Mesothelial cell of epicardium (in vitro differentiated cells): ENCODE measurements around the gene SIK3. TPM values are rescaled to one million over a fixed set of nuclear protein-coding genes. Genes with fewer than 3 reads are reported as not detected.
"Not testable (repeated sequence)": the region's sequence is repeated elsewhere in the genome, so short reads cannot be mapped to it uniquely, and the experiment has no call there.

Experiments used
- DNase-seq, 2 experiments: peaks; one replicate each; pipeline ENCODE4 v3.0.0; 2021; ENCODE audit warnings: low spot score in 2 of 2; ENCODE audit not compliant: unreplicated experiment in 2 of 2
- H3K27ac Mint-ChIP-seq: 2 replicates; pipeline ENCODE4 v1.8.0; 2021; ENCODE audit warnings: mixed read lengths
- H3K27me3 Mint-ChIP-seq: 2 replicates; pipeline ENCODE4 v1.8.0; 2021; ENCODE audit warnings: low read depth, mixed read lengths
- H3K36me3 Mint-ChIP-seq: 2 replicates; pipeline ENCODE4 v1.8.0; 2021; ENCODE audit warnings: mixed read lengths
- H3K4me1 Mint-ChIP-seq: 2 replicates; pipeline ENCODE4 v1.8.0; 2021; ENCODE audit warnings: mixed read lengths
- H3K4me3 Mint-ChIP-seq: 2 replicates; pipeline ENCODE4 v1.8.0; 2021; ENCODE audit warnings: mild to moderate bottlenecking, moderate library complexity, mixed read lengths
- H3K9me3 Mint-ChIP-seq: 2 replicates; pipeline ENCODE4 v1.8.0; 2021; ENCODE audit warnings: mixed read lengths
- total RNA-seq: library from RNA; stranded (reverse); gene quantifications from 3 replicates; pipeline ENCODE4 v1.2.1, GENCODE V29; 2021
- TF ChIP-seq, protein P1 (sequence below): fragments of 200-600 bp; sonication (generic); IDR thresholded peaks from one replicate; pipeline ENCODE4 v1.5.0; 2021; ENCODE audit warnings: antibody characterized with exemption; ENCODE audit not compliant: unreplicated experiment

SIK3 gene
- total RNA-seq, 1 donor from 2014 or later = 35.6 TPM

DNA sequence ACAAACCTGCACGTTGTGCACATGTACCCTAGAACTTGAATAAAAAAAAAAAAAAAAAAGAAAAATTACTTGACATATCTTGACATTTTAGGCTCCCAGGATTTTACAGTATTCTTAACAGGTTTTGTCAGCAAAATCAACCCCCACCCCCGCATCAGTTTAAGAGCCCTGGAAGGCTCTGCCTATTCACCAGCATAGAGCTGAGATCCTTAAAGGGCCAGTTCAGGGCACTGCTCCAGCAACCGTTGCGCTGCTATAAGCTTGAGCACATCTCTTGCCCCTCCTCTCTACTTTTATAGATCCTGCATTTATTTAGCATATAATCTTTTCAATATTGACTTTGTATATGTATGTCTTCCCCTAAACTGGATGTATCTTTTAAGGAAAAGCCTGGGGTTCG lies 45.2 kb upstream of the SIK3 start:
- DNase-seq = no peak
- no peaks in the 10 kb centered on the region for H3K9me3 Mint-ChIP-seq
- peaks cover 7% of the 10 kb centered on the region for H3K36me3 Mint-ChIP-seq
- H3K4me3 Mint-ChIP-seq = peak overlapping the region; percentile 95
- H3K27me3 Mint-ChIP-seq = peaks cover 16% of the 10 kb centered on the region
- peak overlapping the region; percentile 86 for H3K27ac Mint-ChIP-seq
- TF ChIP-seq, protein P1, sequence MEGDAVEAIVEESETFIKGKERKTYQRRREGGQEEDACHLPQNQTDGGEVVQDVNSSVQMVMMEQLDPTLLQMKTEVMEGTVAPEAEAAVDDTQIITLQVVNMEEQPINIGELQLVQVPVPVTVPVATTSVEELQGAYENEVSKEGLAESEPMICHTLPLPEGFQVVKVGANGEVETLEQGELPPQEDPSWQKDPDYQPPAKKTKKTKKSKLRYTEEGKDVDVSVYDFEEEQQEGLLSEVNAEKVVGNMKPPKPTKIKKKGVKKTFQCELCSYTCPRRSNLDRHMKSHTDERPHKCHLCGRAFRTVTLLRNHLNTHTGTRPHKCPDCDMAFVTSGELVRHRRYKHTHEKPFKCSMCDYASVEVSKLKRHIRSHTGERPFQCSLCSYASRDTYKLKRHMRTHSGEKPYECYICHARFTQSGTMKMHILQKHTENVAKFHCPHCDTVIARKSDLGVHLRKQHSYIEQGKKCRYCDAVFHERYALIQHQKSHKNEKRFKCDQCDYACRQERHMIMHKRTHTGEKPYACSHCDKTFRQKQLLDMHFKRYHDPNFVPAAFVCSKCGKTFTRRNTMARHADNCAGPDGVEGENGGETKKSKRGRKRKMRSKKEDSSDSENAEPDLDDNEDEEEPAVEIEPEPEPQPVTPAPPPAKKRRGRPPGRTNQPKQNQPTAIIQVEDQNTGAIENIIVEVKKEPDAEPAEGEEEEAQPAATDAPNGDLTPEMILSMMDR = no peak
- peaks cover 26% of the 10 kb centered on the region for H3K4me1 Mint-ChIP-seq

DNA sequence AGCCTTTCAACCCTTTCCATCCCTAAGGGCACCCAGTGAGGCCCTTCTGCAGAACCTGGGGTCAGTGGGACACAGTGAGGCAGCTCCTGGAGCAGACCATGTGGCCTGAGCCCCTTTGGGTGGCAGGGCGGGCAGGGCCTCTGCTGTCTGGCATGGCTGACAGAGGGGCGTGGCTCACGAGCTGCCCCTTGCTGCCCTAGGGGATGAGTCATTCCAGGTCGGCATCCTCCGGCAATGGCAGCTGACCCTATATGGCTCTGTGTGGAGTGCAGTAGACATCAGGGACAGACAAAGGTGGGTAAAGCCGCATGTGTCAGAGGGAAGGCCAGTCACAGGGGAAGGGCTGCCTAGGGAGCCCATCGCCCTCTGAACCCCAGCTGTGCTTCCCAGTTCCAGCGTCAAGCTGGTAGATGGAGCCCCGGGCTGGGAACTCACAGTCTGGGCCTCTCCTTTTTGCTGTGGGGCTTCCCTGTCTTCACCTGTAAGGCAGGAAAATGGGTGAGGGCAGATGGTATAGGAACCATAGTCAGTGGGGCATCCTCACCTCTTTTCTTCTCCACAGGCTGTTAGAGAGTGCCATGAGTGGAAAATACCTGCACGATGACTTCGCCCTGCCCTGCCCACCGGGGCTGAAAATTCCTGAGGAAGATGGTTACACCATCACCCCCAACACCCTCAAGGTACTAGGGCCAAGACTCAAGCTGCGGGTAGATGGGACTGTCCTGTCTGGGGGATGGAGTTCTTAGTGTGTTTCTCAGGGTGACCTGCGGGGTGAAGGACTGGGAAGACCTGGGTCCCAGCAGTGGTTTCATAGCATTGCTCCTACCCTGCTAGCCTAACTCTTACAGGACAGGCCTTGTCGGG lies 39.2 kb upstream of the SIK3 start:
- not testable (repeated sequence) for H3K36me3 Mint-ChIP-seq, H3K4me3 Mint-ChIP-seq, H3K4me1 Mint-ChIP-seq, DNase-seq, H3K9me3 Mint-ChIP-seq, H3K27ac Mint-ChIP-seq
- H3K27me3 Mint-ChIP-seq = peaks cover 17% of the 10 kb centered on the region

DNA sequence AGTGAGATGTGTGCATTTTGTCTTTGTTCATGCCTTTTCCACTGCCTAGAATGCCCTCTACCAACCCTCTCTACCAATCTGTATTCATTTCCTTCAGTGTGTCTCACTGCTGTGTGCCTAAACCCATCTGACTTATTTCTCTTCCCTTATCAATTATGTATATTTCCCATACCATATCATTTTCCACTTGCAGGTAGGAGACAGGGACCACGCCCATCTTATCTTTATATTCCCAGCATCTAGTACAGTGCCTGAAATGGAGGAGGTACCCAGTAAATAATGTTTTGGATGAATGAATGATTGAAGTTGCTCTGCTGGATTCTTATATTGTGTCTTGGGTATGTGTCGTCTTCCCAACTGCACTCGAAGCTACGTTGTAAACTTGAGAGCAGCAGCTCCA lies 36.8 kb upstream of the SIK3 start:
- not testable (repeated sequence) for H3K36me3 Mint-ChIP-seq, H3K27ac Mint-ChIP-seq, DNase-seq, H3K9me3 Mint-ChIP-seq, H3K27me3 Mint-ChIP-seq, H3K4me3 Mint-ChIP-seq, H3K4me1 Mint-ChIP-seq

DNA sequence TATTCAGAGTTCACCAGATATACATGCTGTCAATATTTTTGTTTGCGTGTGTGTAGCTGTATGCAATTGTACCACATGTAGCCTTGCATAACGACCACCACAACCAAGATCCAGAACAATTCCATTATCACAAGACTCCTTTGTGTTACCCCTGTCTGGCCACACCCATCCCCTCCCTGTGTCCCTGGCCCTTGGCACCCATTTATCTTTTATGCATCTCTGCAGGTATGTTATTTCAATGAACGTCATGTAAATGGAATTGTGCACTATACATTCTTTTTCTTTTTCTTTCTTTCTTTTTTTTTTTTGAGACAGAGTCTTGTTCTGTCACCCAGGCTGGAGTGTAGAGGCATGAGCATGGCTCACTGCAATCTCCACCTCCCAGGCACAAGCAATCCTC lies 36.2 kb upstream of the SIK3 start:
- Mint-ChIP-seq H3K27me3 (peaks cover 1% of the 10 kb centered on the region), H3K36me3 (no peaks in the 10 kb centered on the region), H3K4me3 (no peak overlapping the region), H3K9me3 (no peaks in the 10 kb centered on the region), H3K4me1 (no peaks in the 10 kb centered on the region), H3K27ac (no peak overlapping the region)
- no peak for DNase-seq
- TF ChIP-seq, protein P1 = no peak

- Mint-ChIP-seq H3K36me3 (no peaks in the 10 kb centered on the region), H3K27me3 (peaks cover 25% of the 10 kb centered on the region), H3K4me1 (no peaks in the 10 kb centered on the region), H3K27ac (no peak overlapping the region), H3K4me3 (no peak overlapping the region), H3K9me3 (no peaks in the 10 kb centered on the region)
- TF ChIP-seq, protein P1 = no peak
- DNase-seq = no peak
These were observed 32.7 kb upstream of the SIK3 start for GRCh38 chr11:117130879-117131278.

GRCh38 chr11:117130396-117130795 lies 32.2 kb upstream of the SIK3 start:
- H3K36me3 Mint-ChIP-seq, DNase-seq, H3K4me3 Mint-ChIP-seq, H3K27ac Mint-ChIP-seq, H3K4me1 Mint-ChIP-seq, H3K9me3 Mint-ChIP-seq: not testable (repeated sequence)
- peaks cover 30% of the 10 kb centered on the region for H3K27me3 Mint-ChIP-seq

DNA sequence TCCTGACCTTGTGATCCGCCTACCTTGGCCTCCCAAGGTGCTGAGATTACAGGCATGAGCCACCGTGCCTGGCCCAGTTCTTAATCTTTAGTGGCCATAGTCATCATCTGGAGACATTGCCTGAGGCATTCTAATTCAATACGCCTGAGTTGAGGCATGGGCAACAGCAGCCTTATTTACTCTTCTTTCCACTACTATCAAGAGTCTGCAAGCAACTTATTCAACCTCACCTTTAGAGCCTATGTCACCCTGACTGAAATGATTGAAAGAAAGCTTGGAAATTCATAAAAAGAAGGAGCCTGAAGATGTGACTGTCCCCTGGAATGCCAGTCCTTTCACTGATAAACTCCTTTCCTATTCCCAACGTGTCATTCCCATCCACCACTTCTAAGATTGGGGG lies 30.1 kb upstream of the SIK3 start:
- TF ChIP-seq, protein P1 = no peak
- no peaks in the 10 kb centered on the region for H3K4me1 Mint-ChIP-seq
- no peaks in the 10 kb centered on the region for H3K9me3 Mint-ChIP-seq
- no peak overlapping the region for H3K4me3 Mint-ChIP-seq
- peaks cover 38% of the 10 kb centered on the region for H3K27me3 Mint-ChIP-seq
- H3K27ac Mint-ChIP-seq = no peak overlapping the region
- DNase-seq = no peak
- no peaks in the 10 kb centered on the region for H3K36me3 Mint-ChIP-seq
